Vagina (tissue), 2 donors: ENCODE results near the gene ST6GALNAC3. TPM values are rescaled to one million over a fixed set of nuclear protein-coding genes. Genes with fewer than 3 reads are reported as not detected.
A peak's percentile ranks its signal among the peaks of the same experiment; 100 is the strongest.

Experiments used
- DNase-seq, 2 donors: peaks; one replicate each; pipeline ENCODE4 v3.0.0-alpha.2; 2017; ENCODE audit errors: extremely low spot score in 2 of 2
- H3K27ac ChIP-seq: fragments of 200-600 bp; sonication (generic); one replicate; pipeline ENCODE4 v1.5.1; 2019
- H3K27me3 ChIP-seq: fragments of 200-600 bp; sonication (generic); one replicate; pipeline ENCODE4 v1.5.1; 2019
- H3K36me3 ChIP-seq, 2 donors: fragments of 200-600 bp; sonication (generic); one replicate each; pipeline ENCODE4 v1.5.1; 2017 to 2019
- H3K4me1 ChIP-seq: fragments of 200-600 bp; sonication (generic); one replicate; pipeline ENCODE4 v1.5.1; 2019
- H3K4me3 ChIP-seq, 2 donors: fragments of 200-600 bp; sonication (generic); 1 replicate in 1 of 2; 2 replicates in 1 of 2; pipeline ENCODE4 v1.5.1; 2016 to 2019
- H3K9me3 ChIP-seq: fragments of 200-600 bp; sonication (generic); one replicate; pipeline ENCODE4 v1.5.1; 2019
- POLR2A ChIP-seq, 2 donors: fragments of 450-650 bp; IDR thresholded peaks; one replicate each; pipeline ENCODE4 v1.6.1; 2017; ENCODE audit warnings: antibody characterized with exemption in 2 of 2, mild to moderate bottlenecking in 2 of 2, moderate library complexity in 2 of 2
- POLR2AphosphoS5 ChIP-seq, 2 donors: sonication (generic); formaldehyde crosslinking; IDR thresholded peaks; one replicate each; pipeline ENCODE4 v1.9.0; 2017; ENCODE audit warnings: antibody characterized with exemption in 2 of 2, mild to moderate bottlenecking in 2 of 2, low read depth in 1 of 2; ENCODE audit not compliant: insufficient read depth in 1 of 2
- intact Hi-C: fragments of 100-400 bp; cut with DNase I; formaldehyde crosslinking; loops from one replicate; pipeline ENCODE4 v1.15.1; 2023
- total RNA-seq: library from RNA; depleted of rRNA; stranded (reverse); fragments of >200 nt; gene quantifications from one replicate; pipeline ENCODE4 v1.2.3, GENCODE V29; 2016
- TF ChIP-seq, protein P1 (sequence below), 3 experiments: fragments of 450-650 bp in 2 of 3; fragments of 200-600 bp in 1 of 3; sonication (generic) in 1 of 3; IDR thresholded peaks; one replicate each; pipeline ENCODE4 v1.5.1; 2017 to 2019; ENCODE audit warnings: antibody characterized with exemption in 3 of 3, mild to moderate bottlenecking in 2 of 3, moderate library complexity in 2 of 3

The ST6GALNAC3 gene
- total RNA-seq, 1 donor from 2014 or later = 21.1 TPM

DNA sequence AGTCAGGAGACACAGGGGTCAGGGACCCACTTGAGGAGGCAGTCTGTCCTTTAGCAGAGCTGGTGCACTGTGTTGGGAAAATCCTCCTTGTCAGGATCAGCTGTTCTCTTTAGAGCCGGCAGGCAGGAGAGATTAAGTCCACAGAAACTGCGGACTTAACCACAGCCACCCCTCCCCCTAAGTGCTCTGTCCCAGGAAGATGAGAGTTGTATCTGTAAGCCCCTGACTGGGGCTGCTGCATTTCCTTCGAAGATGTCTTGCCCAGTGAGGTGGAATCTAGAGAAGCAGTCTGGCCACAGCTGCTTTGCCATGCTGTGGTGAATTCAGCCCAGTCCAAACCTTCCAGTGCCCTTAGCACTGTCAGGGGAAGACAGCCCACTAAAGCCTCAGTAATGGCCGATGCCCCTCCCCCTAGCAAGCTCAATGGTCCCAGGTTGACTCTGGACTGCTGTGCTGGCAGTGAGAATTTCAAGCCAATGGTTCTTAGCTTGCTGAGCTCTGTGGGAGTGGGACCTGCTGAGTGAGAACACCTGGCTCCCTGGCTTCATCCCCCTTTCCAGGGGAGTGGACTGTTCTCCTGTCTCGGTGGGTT lies 172.8 kb downstream of the ST6GALNAC3 start:
- Histone ChIP-seq H3K27me3 (no peaks in the 10 kb centered on the region), H3K36me3 (no peaks in the 10 kb centered on the region), H3K4me1 (no peaks in the 10 kb centered on the region), H3K27ac (no peak overlapping the region), H3K4me3 (no peak overlapping the region), H3K9me3 (no peaks in the 10 kb centered on the region)
- intact Hi-C loops = no loop called here
- DNase-seq = no peak
- TF ChIP-seq, protein P1, sequence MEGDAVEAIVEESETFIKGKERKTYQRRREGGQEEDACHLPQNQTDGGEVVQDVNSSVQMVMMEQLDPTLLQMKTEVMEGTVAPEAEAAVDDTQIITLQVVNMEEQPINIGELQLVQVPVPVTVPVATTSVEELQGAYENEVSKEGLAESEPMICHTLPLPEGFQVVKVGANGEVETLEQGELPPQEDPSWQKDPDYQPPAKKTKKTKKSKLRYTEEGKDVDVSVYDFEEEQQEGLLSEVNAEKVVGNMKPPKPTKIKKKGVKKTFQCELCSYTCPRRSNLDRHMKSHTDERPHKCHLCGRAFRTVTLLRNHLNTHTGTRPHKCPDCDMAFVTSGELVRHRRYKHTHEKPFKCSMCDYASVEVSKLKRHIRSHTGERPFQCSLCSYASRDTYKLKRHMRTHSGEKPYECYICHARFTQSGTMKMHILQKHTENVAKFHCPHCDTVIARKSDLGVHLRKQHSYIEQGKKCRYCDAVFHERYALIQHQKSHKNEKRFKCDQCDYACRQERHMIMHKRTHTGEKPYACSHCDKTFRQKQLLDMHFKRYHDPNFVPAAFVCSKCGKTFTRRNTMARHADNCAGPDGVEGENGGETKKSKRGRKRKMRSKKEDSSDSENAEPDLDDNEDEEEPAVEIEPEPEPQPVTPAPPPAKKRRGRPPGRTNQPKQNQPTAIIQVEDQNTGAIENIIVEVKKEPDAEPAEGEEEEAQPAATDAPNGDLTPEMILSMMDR (IDR thresholded peaks at IDR 0.05) = no peak
- TF ChIP-seq POLR2A (IDR thresholded peaks at IDR 0.05) = no peak
- no peak for TF ChIP-seq POLR2AphosphoS5 (IDR thresholded peaks at IDR 0.05; ENCODE audit: insufficient read depth in 1 of 2, low read depth in 1 of 2)

DNA sequence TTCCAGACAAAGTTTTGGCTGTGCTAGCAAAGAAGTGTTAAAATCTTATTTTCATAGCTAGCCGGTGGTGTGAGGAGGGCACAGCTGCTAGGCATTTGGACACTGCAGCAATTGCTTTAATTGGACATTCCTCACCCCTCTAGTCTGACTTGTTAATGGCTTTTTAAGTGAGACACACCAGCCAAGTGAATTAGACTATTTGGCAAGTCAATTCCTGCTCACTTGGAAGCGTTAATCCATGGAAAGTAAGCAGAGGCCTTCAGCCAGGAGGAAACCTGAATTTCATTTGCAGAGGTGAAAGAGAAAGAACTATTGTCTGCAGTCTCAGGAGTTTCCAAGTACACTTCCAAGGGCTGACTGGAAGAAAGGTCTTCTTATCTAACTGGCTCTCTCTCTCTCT lies 175.7 kb downstream of the ST6GALNAC3 start:
- Histone ChIP-seq H3K4me3 (no peak overlapping the region), H3K4me1 (no peaks in the 10 kb centered on the region), H3K27ac (no peak overlapping the region), H3K36me3 (no peaks in the 10 kb centered on the region), H3K27me3 (no peaks in the 10 kb centered on the region), H3K9me3 (no peaks in the 10 kb centered on the region)
- intact Hi-C loops = no loop called here
- DNase-seq = no peak
- TF ChIP-seq POLR2A (IDR thresholded peaks at IDR 0.05) (no peak), POLR2AphosphoS5 (IDR thresholded peaks at IDR 0.05; ENCODE audit: insufficient read depth in 1 of 2, low read depth in 1 of 2) (no peak)
- TF ChIP-seq, protein P1 (IDR thresholded peaks at IDR 0.05) = no peak

DNA sequence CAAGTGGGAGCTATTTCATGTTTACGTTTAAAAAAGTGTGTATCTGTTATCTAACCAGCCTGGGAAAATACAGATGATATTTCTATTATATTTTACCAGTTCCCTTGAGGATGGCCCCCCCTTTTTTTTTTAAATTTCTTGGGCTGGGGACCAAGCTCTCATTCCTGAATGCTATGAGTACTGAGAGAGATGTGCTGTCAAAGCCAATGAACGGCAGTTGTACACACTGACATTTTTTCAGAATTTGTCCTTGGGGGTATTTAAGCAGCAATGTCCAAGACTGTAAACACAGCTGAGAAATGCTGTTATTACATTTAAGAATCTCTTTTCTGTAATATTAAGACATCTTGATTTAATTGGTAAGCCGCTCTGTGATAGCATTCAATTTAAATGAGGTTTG lies 177.9 kb downstream of the ST6GALNAC3 start:
- intact Hi-C loops = no loop called here
- DNase-seq = no peak

DNA sequence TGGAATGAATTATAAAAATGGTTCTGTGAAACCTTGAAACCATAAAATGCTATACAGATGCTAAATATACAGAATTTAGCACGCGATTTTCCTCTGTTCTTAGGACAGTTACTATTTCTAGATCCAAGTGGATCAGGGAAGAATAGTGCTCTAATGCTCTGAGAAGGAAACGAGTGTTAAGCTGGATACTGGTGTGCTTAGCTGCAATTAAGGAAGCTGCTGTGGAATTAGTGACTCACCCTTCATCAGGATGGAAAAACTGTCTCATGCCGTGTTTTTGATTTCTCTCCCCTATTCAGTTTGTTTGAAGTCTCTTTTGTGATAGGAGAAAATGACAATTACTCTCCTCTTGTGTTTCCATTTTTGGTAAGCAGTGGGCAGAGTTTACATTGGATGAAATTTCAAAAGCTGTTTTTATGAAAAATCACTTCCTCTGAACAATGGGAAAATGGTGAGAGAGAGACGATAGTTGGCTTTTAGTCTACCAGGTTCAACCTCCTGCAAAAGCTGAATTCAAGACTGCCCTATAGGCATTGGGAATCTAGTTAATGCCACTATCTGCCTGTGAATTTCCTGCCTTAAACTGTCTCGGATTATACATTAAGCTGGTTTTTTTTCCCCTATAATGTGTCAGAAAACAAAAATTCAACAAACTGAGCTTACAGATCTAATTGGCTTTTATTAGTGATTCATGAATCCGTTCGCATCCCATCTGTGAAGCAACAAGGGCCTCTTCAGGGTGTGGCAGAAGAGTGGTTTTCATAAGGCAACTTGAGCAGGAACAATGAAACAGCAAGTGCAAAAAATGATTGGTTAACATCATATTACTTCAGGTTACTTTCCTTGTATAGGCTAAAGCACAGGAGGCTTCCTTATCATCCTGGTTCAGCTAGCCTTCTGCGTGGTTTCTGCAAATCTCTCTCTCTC lies 179.8 kb downstream of the ST6GALNAC3 start:
- no peaks in the 10 kb centered on the region for H3K27me3 ChIP-seq
- TF ChIP-seq POLR2A (IDR thresholded peaks at IDR 0.05) (no peak), POLR2AphosphoS5 (IDR thresholded peaks at IDR 0.05; ENCODE audit: insufficient read depth in 1 of 2, low read depth in 1 of 2) (peak in 1 of 2 donors; percentile 76)
- TF ChIP-seq, protein P1 (IDR thresholded peaks at IDR 0.05) = no peak
- no peak overlapping the region for H3K4me3 ChIP-seq
- no peak for DNase-seq
- H3K27ac ChIP-seq = no peak overlapping the region
- H3K4me1 ChIP-seq = no peaks in the 10 kb centered on the region
- intact Hi-C loops = no loop called here
- no peaks in the 10 kb centered on the region for H3K36me3 ChIP-seq
- H3K9me3 ChIP-seq = no peaks in the 10 kb centered on the region

More for the DNA sequence above, 177.9 kb downstream of the ST6GALNAC3 start:
- no peak overlapping the region for H3K27ac ChIP-seq
- H3K9me3 ChIP-seq = no peaks in the 10 kb centered on the region
- no peaks in the 10 kb centered on the region for H3K36me3 ChIP-seq
- H3K4me3 ChIP-seq = no peak overlapping the region
- H3K27me3 ChIP-seq = no peaks in the 10 kb centered on the region
- TF ChIP-seq POLR2AphosphoS5 (IDR thresholded peaks at IDR 0.05; ENCODE audit: insufficient read depth in 1 of 2, low read depth in 1 of 2) = no peak
- TF ChIP-seq, protein P1 (IDR thresholded peaks at IDR 0.05) = no peak
- TF ChIP-seq POLR2A (IDR thresholded peaks at IDR 0.05) = no peak
- H3K4me1 ChIP-seq = no peaks in the 10 kb centered on the region
